22Rv1 (cell line): Measurements from ENCODE around the gene DNM1.

ENCODE experiments used
- CTCF ChIP-seq: fragments of 450-650 bp; IDR thresholded peaks from 2 replicates; pipeline ENCODE4 v1.5.1; 2017; ENCODE audit warnings: mild to moderate bottlenecking
- ZFX ChIP-seq: fragments of 450-650 bp; IDR thresholded peaks from 2 replicates; pipeline ENCODE4 v1.6.1; 2017; ENCODE audit warnings: antibody characterized with exemption, borderline replicate concordance

- no peak for TF ChIP-seq CTCF
- no peak for TF ChIP-seq ZFX
These were observed 15.0 kb downstream of the DNM1 start for GRCh38 chr9:128218172-128218517.
